WTC11 (cell line): ENCODE data around the gene SLC16A13. TPM values are rescaled to one million over a fixed set of nuclear protein-coding genes. Genes with fewer than 3 reads are reported as not detected.

ENCODE experiments used
- ATAC-seq: fragments of 200-7000 bp; cut with Tn5 transposase; 2 replicates; pipeline ENCODE4 v1.10.0; 2021; ENCODE audit warnings: mild to moderate bottlenecking, moderate library complexity
- CTCF ChIA-PET: fragments of 300-600 bp; sonication (Branson Sonifier 250); formaldehyde crosslinking; loops from one replicate; lab custom pipeline; 2021; ENCODE audit warnings: antibody characterized with exemption; lab: Charles Lee
- POLR2A ChIA-PET: fragments of 350-600 bp; sonication (Branson Sonifier 250); formaldehyde crosslinking; loops from one replicate; lab custom pipeline; 2021; ENCODE audit warnings: antibody characterized with exemption; lab: Charles Lee
- DNase-seq: peaks from one replicate; pipeline ENCODE4 v3.0.0; 2021; ENCODE audit warnings: low spot score
- H3K27ac Mint-ChIP-seq: 2 replicates; pipeline ENCODE4 v1.8.0; 2021; ENCODE audit warnings: mixed read lengths
- H3K27me3 Mint-ChIP-seq: 2 replicates; pipeline ENCODE4 v1.8.0; 2021; ENCODE audit warnings: low read depth, mild to moderate bottlenecking, moderate library complexity, mixed read lengths
- H3K36me3 Mint-ChIP-seq: 2 replicates; pipeline ENCODE4 v1.8.0; 2021; ENCODE audit warnings: mixed read lengths
- H3K4me1 Mint-ChIP-seq: 2 replicates; pipeline ENCODE4 v1.8.0; 2022; ENCODE audit warnings: mixed read lengths
- H3K4me3 Mint-ChIP-seq: 2 replicates; pipeline ENCODE4 v1.8.0; 2021; ENCODE audit warnings: mild to moderate bottlenecking, moderate library complexity, mixed read lengths
- H3K9me3 Mint-ChIP-seq: 2 replicates; pipeline ENCODE4 v1.8.0; 2021; ENCODE audit warnings: mixed read lengths
- CREM ChIP-seq: sonication (generic); formaldehyde crosslinking; IDR thresholded peaks from 2 replicates; pipeline ENCODE4 v1.8.1; 2022; ENCODE audit warnings: mild to moderate bottlenecking, missing genetic modification reagents, moderate library complexity
- ESRRA ChIP-seq: sonication (generic); formaldehyde crosslinking; IDR thresholded peaks from 2 replicates; pipeline ENCODE4 v1.8.1; 2022; ENCODE audit warnings: mild to moderate bottlenecking, missing genetic modification reagents, borderline replicate concordance
- GRHL2 ChIP-seq: fragments of 250-450 bp; sonication (Bioruptor Pico); IDR thresholded peaks from 2 replicates; pipeline ENCODE4 v1.8.0; 2022; ENCODE audit warnings: mild to moderate bottlenecking, moderate library complexity; ENCODE audit not compliant: insufficient replicate concordance, severe bottlenecking
- JAZF1 ChIP-seq: fragments of 250-450 bp; sonication (Bioruptor Pico); IDR thresholded peaks from 2 replicates; pipeline ENCODE4 v1.9.0; 2021; ENCODE audit warnings: moderate library complexity, mild to moderate bottlenecking, inconsistent platforms
- KAT7 ChIP-seq: sonication (generic); formaldehyde crosslinking; IDR thresholded peaks from 2 replicates; pipeline ENCODE4 v1.8.1; 2023; ENCODE audit warnings: missing genetic modification reagents, mild to moderate bottlenecking, borderline replicate concordance
- MAX ChIP-seq: sonication (generic); formaldehyde crosslinking; IDR thresholded peaks from 2 replicates; pipeline ENCODE4 v1.8.0; 2022; ENCODE audit warnings: mild to moderate bottlenecking, missing genetic modification reagents
- MYBL2 ChIP-seq: sonication (generic); formaldehyde crosslinking; IDR thresholded peaks from 2 replicates; pipeline ENCODE4 v1.8.1; 2023; ENCODE audit warnings: mild to moderate bottlenecking, moderate library complexity, missing genetic modification reagents
- NFYB ChIP-seq: sonication (generic); formaldehyde crosslinking; conservative IDR thresholded peaks from 2 replicates; pipeline ENCODE4 v1.8.0; 2022; ENCODE audit warnings: low read depth, missing genetic modification reagents
- NR1H2 ChIP-seq: sonication (generic); formaldehyde crosslinking; IDR thresholded peaks from 2 replicates; pipeline ENCODE4 v1.9.0; 2021; ENCODE audit warnings: mild to moderate bottlenecking, moderate library complexity, missing genetic modification reagents
- RELA ChIP-seq: sonication (generic); formaldehyde crosslinking; IDR thresholded peaks from 2 replicates; pipeline ENCODE4 v1.8.1; 2022; ENCODE audit warnings: missing genetic modification reagents, mild to moderate bottlenecking, borderline replicate concordance
- SMAD4 ChIP-seq: sonication (generic); formaldehyde crosslinking; IDR thresholded peaks from 2 replicates; pipeline ENCODE4 v1.8.0; 2022; ENCODE audit warnings: mild to moderate bottlenecking, missing genetic modification reagents
- SP1 ChIP-seq: sonication (generic); formaldehyde crosslinking; conservative IDR thresholded peaks from 2 replicates; pipeline ENCODE4 v1.8.1; 2022; ENCODE audit warnings: missing genetic modification reagents
- STAT6 ChIP-seq: sonication (generic); formaldehyde crosslinking; conservative IDR thresholded peaks from 2 replicates; pipeline ENCODE4 v1.8.1; 2023; ENCODE audit warnings: mild to moderate bottlenecking, low read depth, missing genetic modification reagents, moderate library complexity
- TP53 ChIP-seq: sonication (generic); formaldehyde crosslinking; IDR thresholded peaks from 2 replicates; pipeline ENCODE4 v1.8.1; 2023; ENCODE audit warnings: mild to moderate bottlenecking, missing genetic modification reagents
- ZNF219 ChIP-seq: sonication (generic); formaldehyde crosslinking; IDR thresholded peaks from 2 replicates; pipeline ENCODE4 v1.8.0; 2023; ENCODE audit warnings: missing genetic modification reagents, mild to moderate bottlenecking, borderline replicate concordance
- ZNF232 ChIP-seq: sonication (generic); formaldehyde crosslinking; IDR thresholded peaks from 2 replicates; pipeline ENCODE4 v1.8.0; 2022; ENCODE audit warnings: mild to moderate bottlenecking, missing genetic modification reagents
- ZNF263 ChIP-seq: sonication (generic); formaldehyde crosslinking; IDR thresholded peaks from 2 replicates; pipeline ENCODE4 v1.8.1; 2022; ENCODE audit warnings: low read depth, mild to moderate bottlenecking, moderate library complexity, missing genetic modification reagents
- ZNF396 ChIP-seq: fragments of 250-450 bp; sonication (Bioruptor Pico); IDR thresholded peaks from 2 replicates; pipeline ENCODE4 v1.8.0; 2021; ENCODE audit warnings: mild to moderate bottlenecking, moderate library complexity, borderline replicate concordance
- ZNF671 ChIP-seq: fragments of 250-450 bp; sonication (Bioruptor Pico); IDR thresholded peaks from 2 replicates; pipeline ENCODE4 v1.8.0; 2021; ENCODE audit warnings: mild to moderate bottlenecking
- ZSCAN18 ChIP-seq: fragments of 250-450 bp; sonication (Bioruptor Pico); IDR thresholded peaks from 2 replicates; pipeline ENCODE4 v2.1.2; 2022; ENCODE audit warnings: mild to moderate bottlenecking, moderate library complexity
- total RNA-seq: library from RNA; stranded (reverse); gene quantifications from 3 replicates; pipeline ENCODE4 v1.2.3, GENCODE V29; 2021
- TF ChIP-seq, protein P1 (sequence below): sonication (generic); formaldehyde crosslinking; IDR thresholded peaks from 2 replicates; pipeline ENCODE4 v1.8.0; 2023; ENCODE audit warnings: mild to moderate bottlenecking, missing genetic modification reagents
- TF ChIP-seq, protein P2 (sequence below): sonication (generic); formaldehyde crosslinking; IDR thresholded peaks from 2 replicates; pipeline ENCODE4 v1.8.1; 2022; ENCODE audit warnings: low read depth, mild to moderate bottlenecking, moderate library complexity, missing genetic modification reagents, borderline replicate concordance

Gene SLC16A13
- total RNA-seq, 1 experiment from 2014 or later, result 5.2 TPM

- TF ChIP-seq ZNF232 (CRISPR knock-in tag), result 0 out of 2 replicates have a peak, but pooled peaks have one; percentile 7
- TF ChIP-seq, protein P1, sequence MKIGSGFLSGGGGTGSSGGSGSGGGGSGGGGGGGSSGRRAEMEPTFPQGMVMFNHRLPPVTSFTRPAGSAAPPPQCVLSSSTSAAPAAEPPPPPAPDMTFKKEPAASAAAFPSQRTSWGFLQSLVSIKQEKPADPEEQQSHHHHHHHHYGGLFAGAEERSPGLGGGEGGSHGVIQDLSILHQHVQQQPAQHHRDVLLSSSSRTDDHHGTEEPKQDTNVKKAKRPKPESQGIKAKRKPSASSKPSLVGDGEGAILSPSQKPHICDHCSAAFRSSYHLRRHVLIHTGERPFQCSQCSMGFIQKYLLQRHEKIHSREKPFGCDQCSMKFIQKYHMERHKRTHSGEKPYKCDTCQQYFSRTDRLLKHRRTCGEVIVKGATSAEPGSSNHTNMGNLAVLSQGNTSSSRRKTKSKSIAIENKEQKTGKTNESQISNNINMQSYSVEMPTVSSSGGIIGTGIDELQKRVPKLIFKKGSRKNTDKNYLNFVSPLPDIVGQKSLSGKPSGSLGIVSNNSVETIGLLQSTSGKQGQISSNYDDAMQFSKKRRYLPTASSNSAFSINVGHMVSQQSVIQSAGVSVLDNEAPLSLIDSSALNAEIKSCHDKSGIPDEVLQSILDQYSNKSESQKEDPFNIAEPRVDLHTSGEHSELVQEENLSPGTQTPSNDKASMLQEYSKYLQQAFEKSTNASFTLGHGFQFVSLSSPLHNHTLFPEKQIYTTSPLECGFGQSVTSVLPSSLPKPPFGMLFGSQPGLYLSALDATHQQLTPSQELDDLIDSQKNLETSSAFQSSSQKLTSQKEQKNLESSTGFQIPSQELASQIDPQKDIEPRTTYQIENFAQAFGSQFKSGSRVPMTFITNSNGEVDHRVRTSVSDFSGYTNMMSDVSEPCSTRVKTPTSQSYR (CRISPR knock-in tag), result 0 out of 2 replicates have a peak, but pooled peaks have one; percentile 23
- TF ChIP-seq NFYB (CRISPR knock-in tag), result 0 out of 2 replicates have a peak, but pooled peaks have one; percentile 9
- TF ChIP-seq, all 79 proteins: peak for 12
These were observed 6.8 kb downstream of the SLC16A13 start (continued) for GRCh38 chr17:7042501-7043181.

DNA sequence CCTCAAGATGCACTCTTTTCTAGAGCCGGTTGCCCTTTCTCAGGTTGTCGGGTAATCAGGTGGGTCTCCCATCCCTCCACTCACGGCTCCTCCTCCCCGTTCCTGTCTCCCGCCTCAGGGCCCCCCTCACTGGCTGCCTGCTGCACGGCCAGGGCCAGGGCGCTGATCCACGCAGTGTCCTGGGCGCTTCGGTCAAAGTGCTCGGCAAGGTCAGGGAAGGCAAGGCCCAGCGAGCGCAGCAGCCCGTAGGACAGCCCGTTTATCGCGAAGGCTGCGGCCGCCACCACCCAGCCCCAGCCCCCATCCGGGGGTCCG is 7.3 kb downstream of the SLC16A13 start:
- Mint-ChIP-seq H3K4me1 (peaks cover 25% of the 10 kb centered on the region), H3K36me3 (no peaks in the 10 kb centered on the region), H3K27ac (no peak overlapping the region), H3K4me3 (peak overlapping the region; percentile 66), H3K9me3 (no peaks in the 10 kb centered on the region), H3K27me3 (peaks cover 57% of the 10 kb centered on the region)
- ATAC-seq (peak; percentile 5), DNase-seq (peak; percentile 36)
- POLR2A ChIA-PET, result interaction anchor here (1.0 kb wide), 1 partner anchor 134 kb away, joined by 4 read pairs; no protein-coding TSS in a partner anchor
- CTCF ChIA-PET, result interaction anchor here (1.3 to 3.9 kb wide), 6 partner anchors 9 to 134 kb away, joined by 3 to 75 read pairs (median 13); no protein-coding TSS in a partner anchor
- TF ChIP-seq MAX (CRISPR knock-in tag) (0 out of 2 replicates have a peak, but pooled peaks have one; percentile 43), SP1 (CRISPR knock-in tag) (peak; percentile 10; the same call in 1 of the 2 replicates), ZNF671 (CRISPR knock-in tag) (no peak), ZNF219 (no peak), ZSCAN18 (CRISPR knock-in tag) (no peak), CREM (CRISPR knock-in tag) (0 out of 2 replicates have a peak, but pooled peaks have one; percentile 31), STAT6 (CRISPR knock-in tag) (no peak), JAZF1 (CRISPR knock-in tag) (no peak), ZNF232 (CRISPR knock-in tag) (0 out of 2 replicates have a peak, but pooled peaks have one; percentile 3), RELA (0 out of 2 replicates have a peak, but pooled peaks have one; percentile 18), GRHL2 (CRISPR knock-in tag) (no peak), NR1H2 (CRISPR knock-in tag) (no peak), NFYB (CRISPR knock-in tag) (no peak), SMAD4 (CRISPR knock-in tag) (no peak), TP53 (peak; percentile 23; the same call in 1 of the 2 replicates), KAT7 (CRISPR knock-in tag) (no peak), ESRRA (CRISPR knock-in tag) (peak; percentile 38; the same call in 1 of the 2 replicates), ZNF396 (CRISPR knock-in tag) (no peak), ZNF263 (no peak), MYBL2 (no peak)
- TF ChIP-seq, protein P1 (CRISPR knock-in tag), result no peak
- TF ChIP-seq, protein P2, sequence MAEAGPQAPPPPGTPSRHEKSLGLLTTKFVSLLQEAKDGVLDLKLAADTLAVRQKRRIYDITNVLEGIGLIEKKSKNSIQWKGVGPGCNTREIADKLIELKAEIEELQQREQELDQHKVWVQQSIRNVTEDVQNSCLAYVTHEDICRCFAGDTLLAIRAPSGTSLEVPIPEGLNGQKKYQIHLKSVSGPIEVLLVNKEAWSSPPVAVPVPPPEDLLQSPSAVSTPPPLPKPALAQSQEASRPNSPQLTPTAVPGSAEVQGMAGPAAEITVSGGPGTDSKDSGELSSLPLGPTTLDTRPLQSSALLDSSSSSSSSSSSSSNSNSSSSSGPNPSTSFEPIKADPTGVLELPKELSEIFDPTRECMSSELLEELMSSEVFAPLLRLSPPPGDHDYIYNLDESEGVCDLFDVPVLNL (CRISPR knock-in tag), result no peak
